ENCODE measurements around the gene CCT3. TPM values are rescaled to one million over a fixed set of nuclear protein-coding genes. Genes with fewer than 3 reads are reported as not detected.

CCT3 gene
- total RNA-seq, 1 donor from 2014 or later: 270 TPM

DNA sequence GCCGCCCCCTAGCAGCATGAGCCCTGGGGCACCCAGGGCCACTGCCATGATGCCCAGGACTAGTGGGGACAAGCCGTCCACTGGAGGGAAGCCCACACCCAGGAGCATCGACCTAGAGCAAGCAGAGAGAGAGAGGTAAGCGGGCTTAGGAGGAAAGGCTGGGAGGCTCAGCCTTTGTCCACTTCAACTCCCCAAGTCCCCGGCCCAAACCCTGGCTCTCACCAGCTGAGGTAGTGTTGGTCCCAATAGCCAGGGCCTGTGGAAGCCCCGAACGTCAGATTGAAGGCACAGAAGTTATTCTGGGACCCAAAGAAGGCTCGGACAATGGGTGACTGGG, 45.0 kb downstream of the CCT3 start:
- H3K4me3 Mint-ChIP-seq (ENCODE audit: low read depth): no peak overlapping the region
- no peaks in the 10 kb centered on the region for H3K27me3 Mint-ChIP-seq
- peaks cover 19% of the 10 kb centered on the region for H3K4me1 Mint-ChIP-seq (ENCODE audit: low read depth)
- H3K36me3 Mint-ChIP-seq (ENCODE audit: insufficient read depth): peaks cover 1% of the 10 kb centered on the region
- H3K9me3 Mint-ChIP-seq (ENCODE audit: low read depth): no peaks in the 10 kb centered on the region
- TF ChIP-seq, protein P1, sequence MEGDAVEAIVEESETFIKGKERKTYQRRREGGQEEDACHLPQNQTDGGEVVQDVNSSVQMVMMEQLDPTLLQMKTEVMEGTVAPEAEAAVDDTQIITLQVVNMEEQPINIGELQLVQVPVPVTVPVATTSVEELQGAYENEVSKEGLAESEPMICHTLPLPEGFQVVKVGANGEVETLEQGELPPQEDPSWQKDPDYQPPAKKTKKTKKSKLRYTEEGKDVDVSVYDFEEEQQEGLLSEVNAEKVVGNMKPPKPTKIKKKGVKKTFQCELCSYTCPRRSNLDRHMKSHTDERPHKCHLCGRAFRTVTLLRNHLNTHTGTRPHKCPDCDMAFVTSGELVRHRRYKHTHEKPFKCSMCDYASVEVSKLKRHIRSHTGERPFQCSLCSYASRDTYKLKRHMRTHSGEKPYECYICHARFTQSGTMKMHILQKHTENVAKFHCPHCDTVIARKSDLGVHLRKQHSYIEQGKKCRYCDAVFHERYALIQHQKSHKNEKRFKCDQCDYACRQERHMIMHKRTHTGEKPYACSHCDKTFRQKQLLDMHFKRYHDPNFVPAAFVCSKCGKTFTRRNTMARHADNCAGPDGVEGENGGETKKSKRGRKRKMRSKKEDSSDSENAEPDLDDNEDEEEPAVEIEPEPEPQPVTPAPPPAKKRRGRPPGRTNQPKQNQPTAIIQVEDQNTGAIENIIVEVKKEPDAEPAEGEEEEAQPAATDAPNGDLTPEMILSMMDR (IDR thresholded peaks at IDR 0.05; ENCODE audit: unreplicated experiment): no peak
- H3K27ac Mint-ChIP-seq: no peak overlapping the region
- no peak for DNase-seq (ENCODE audit: low spot score, unreplicated experiment)

DNA sequence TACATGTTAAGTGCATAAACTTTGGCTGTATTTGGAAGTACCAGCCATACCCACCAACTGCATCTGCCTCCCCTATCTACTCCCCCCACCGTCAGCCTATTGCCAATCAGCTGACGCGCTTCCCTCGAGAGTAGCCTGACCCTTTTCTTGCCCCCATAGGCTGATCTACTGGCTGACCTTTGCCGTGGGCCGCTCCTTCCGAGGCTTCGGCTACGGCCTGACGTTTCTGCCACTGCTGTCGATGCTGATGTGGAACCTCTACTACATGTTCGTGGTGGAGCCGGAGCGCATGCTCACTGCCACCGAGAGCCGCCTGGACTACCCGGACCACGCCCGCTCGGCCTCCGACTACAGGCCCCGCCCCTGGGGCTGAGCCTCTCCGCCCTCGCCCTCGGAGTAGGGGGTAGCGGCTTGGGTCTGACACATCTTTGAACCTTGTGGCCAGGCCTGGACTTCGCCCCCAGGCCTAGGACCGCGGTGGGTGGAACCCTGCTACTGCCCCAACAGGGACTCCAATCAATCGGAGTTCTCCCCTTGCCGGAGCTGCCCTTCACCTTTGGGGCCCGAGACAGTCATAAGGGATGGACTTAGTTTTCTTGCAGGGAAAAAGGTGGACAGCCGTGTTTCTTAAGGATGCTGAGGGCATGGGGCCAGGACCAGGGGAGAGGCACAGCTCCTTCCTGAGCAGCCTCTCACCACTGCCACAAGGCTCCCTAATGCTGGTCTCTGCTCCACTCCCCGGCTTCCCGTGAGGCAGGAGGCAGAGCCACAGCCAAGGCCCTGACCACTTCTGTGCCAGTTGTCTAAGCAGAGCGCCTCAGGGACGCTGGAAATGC, 46.6 kb downstream of the CCT3 start:
- Mint-ChIP-seq H3K27me3 (no peaks in the 10 kb centered on the region), H3K4me3 (ENCODE audit: low read depth) (peak overlapping the region; percentile 76), H3K4me1 (ENCODE audit: low read depth) (peaks cover 19% of the 10 kb centered on the region), H3K9me3 (ENCODE audit: low read depth) (no peaks in the 10 kb centered on the region), H3K27ac (peak overlapping the region; percentile 96), H3K36me3 (ENCODE audit: insufficient read depth) (peaks cover 1% of the 10 kb centered on the region)
- TF ChIP-seq, protein P1 (IDR thresholded peaks at IDR 0.05; ENCODE audit: unreplicated experiment): no peak
- DNase-seq (ENCODE audit: low spot score, unreplicated experiment): peak; percentile 81

- Mint-ChIP-seq H3K4me3 (ENCODE audit: low read depth) (no peak overlapping the region), H3K4me1 (ENCODE audit: low read depth) (peaks cover 16% of the 10 kb centered on the region), H3K9me3 (ENCODE audit: low read depth) (no peaks in the 10 kb centered on the region), H3K27me3 (no peaks in the 10 kb centered on the region), H3K27ac (no peak overlapping the region), H3K36me3 (ENCODE audit: insufficient read depth) (peaks cover 1% of the 10 kb centered on the region)
- TF ChIP-seq, protein P1 (IDR thresholded peaks at IDR 0.05; ENCODE audit: unreplicated experiment): no peak
- DNase-seq (ENCODE audit: low spot score, unreplicated experiment): no peak
These were observed 48.2 kb downstream of the CCT3 start for GRCh38 chr1:156289857-156290256.

DNA sequence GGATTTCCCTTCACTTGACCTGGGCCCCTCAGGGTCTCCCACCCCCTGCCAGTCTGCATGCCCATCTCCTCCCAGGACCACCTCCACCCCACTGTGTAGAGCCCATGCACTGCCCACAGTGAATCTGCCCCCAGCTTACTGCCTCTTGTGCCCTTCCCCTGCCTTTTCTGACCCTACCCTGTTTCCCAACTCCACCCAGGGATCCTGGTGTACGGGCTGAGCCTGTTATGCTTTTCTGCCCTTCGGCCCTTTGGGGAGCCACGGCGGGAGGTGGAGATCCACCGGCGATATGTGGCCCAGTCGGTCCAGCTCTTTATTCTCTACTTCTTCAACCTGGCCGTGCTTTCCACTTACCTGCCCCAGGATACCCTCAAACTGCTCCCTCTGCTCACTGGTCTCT, 52.0 kb downstream of the CCT3 start:
- H3K27me3 Mint-ChIP-seq: no peaks in the 10 kb centered on the region
- H3K27ac Mint-ChIP-seq: no peak overlapping the region
- peaks cover 29% of the 10 kb centered on the region for H3K4me1 Mint-ChIP-seq (ENCODE audit: low read depth)
- H3K4me3 Mint-ChIP-seq (ENCODE audit: low read depth): no peak overlapping the region
- no peaks in the 10 kb centered on the region for H3K9me3 Mint-ChIP-seq (ENCODE audit: low read depth)
- peaks cover 1% of the 10 kb centered on the region for H3K36me3 Mint-ChIP-seq (ENCODE audit: insufficient read depth)
- no peak for DNase-seq (ENCODE audit: low spot score, unreplicated experiment)
- TF ChIP-seq, protein P1 (IDR thresholded peaks at IDR 0.05; ENCODE audit: unreplicated experiment): no peak

GRCh38 chr1:156285437-156285836, 52.7 kb downstream of the CCT3 start:
- peaks cover 1% of the 10 kb centered on the region for H3K36me3 Mint-ChIP-seq (ENCODE audit: insufficient read depth)
- no peak overlapping the region for H3K27ac Mint-ChIP-seq
- H3K27me3 Mint-ChIP-seq: no peaks in the 10 kb centered on the region
- peaks cover 28% of the 10 kb centered on the region for H3K4me1 Mint-ChIP-seq (ENCODE audit: low read depth)
- TF ChIP-seq, protein P1 (IDR thresholded peaks at IDR 0.05; ENCODE audit: unreplicated experiment): no peak
- H3K4me3 Mint-ChIP-seq (ENCODE audit: low read depth): no peak overlapping the region
- H3K9me3 Mint-ChIP-seq (ENCODE audit: low read depth): no peaks in the 10 kb centered on the region
- DNase-seq (ENCODE audit: low spot score, unreplicated experiment): no peak
